H1 (cell line): ENCODE measurements around the gene KIR2DL4.
"Not testable (repeated sequence)": the region's sequence is repeated elsewhere in the genome, so short reads cannot be mapped to it uniquely, and the experiment has no call there.

ENCODE experiments used
- ATF2 ChIP-seq: IDR thresholded peaks from 2 replicates; pipeline ENCODE4 v1.6.1; 2012; ENCODE audit warnings: low read length, inconsistent platforms
- BACH1 ChIP-seq: IDR thresholded peaks from 2 replicates; pipeline ENCODE4 v1.6.1; 2012; ENCODE audit warnings: low read length, improper control_type of control experiment
- CREB1 ChIP-seq: IDR thresholded peaks from 2 replicates; pipeline ENCODE4 v1.6.1; 2012; ENCODE audit warnings: inconsistent platforms
- CTCF ChIP-seq, 3 experiments: IDR thresholded peaks; 1 replicate in 2 of 3; 2 replicates in 1 of 3; pipeline versions ENCODE4 v1.5.1 to v1.6.1; 2011; ENCODE audit warnings: low read length in 3 of 3, mild to moderate bottlenecking in 3 of 3, inconsistent platforms in 2 of 3, low read depth in 1 of 3, moderate library complexity in 1 of 3; ENCODE audit not compliant: insufficient read depth in 1 of 3; ENCODE audit errors: control extremely low read depth in 1 of 3
- EZH2 ChIP-seq: fragments of 200-600 bp; sonication (generic); IDR thresholded peaks from 2 replicates; pipeline ENCODE4 v1.7.1; 2012; ENCODE audit warnings: low read depth, mild to moderate bottlenecking, moderate library complexity, low read length, inconsistent platforms; ENCODE audit not compliant: severe bottlenecking
- PHF8 ChIP-seq: fragments of 200-600 bp; sonication (generic); conservative IDR thresholded peaks from 2 replicates; pipeline ENCODE4 v1.7.1; 2012; ENCODE audit warnings: low read depth, mild to moderate bottlenecking, inconsistent platforms, low read length, moderate library complexity
- POLR2A ChIP-seq, 2 experiments: IDR thresholded peaks; 1 replicate in 1 of 2; 2 replicates in 1 of 2; pipeline ENCODE4 v1.6.1; 2011; ENCODE audit warnings: low read depth in 2 of 2, low read length in 2 of 2, mild to moderate bottlenecking in 2 of 2; ENCODE audit errors: control extremely low read depth in 1 of 2
- RAD21 ChIP-seq, 2 experiments: IDR thresholded peaks in 1 of 2; conservative IDR thresholded peaks in 1 of 2; 2 replicates each; pipeline ENCODE4 v1.6.1; 2011; ENCODE audit warnings: low read depth in 2 of 2, low read length in 2 of 2, improper control_type of control experiment in 1 of 2, inconsistent platforms in 1 of 2, mild to moderate bottlenecking in 1 of 2, moderate library complexity in 1 of 2
- RNF2 ChIP-seq: fragments of 200-900, 300-1000 bp; sonication (generic); IDR thresholded peaks from 2 replicates; pipeline ENCODE4 v1.7.1; 2016; ENCODE audit warnings: borderline replicate concordance, low read depth, mild to moderate bottlenecking, antibody characterized with exemption, low read length; ENCODE audit not compliant: poor library complexity, severe bottlenecking; ENCODE audit errors: missing control alignments
- RXRA ChIP-seq: IDR thresholded peaks from 2 replicates; pipeline ENCODE4 v1.6.1; 2011; ENCODE audit warnings: low read depth, mild to moderate bottlenecking, low read length, moderate library complexity; ENCODE audit not compliant: insufficient read depth

- TF ChIP-seq CTCF (IDR thresholded peaks at IDR 0.05; ENCODE audit: control extremely low read depth in 1 of 3, insufficient read depth in 1 of 3, low read depth in 1 of 3, low read length in 3 of 3); BACH1; RXRA; RAD21 (IDR thresholded peaks at IDR 0.05 in 1 of 2, conservative IDR thresholded peaks at IDR 0.05 in 1 of 2; ENCODE audit: low read depth in 2 of 2, low read length in 2 of 2); POLR2A (IDR thresholded peaks at IDR 0.05; ENCODE audit: control extremely low read depth in 1 of 2, low read depth in 2 of 2, low read length in 2 of 2); PHF8; RNF2; ATF2; CREB1; EZH2: not testable (repeated sequence)
These were observed 44.8 kb upstream of the KIR2DL4 start for GRCh38 chr19:54758577-54758976.
